H1 (cell line): ENCODE data around the gene C2. TPM values are rescaled to one million over a fixed set of nuclear protein-coding genes. Genes with fewer than 3 reads are reported as not detected.
A peak's percentile ranks its signal among the peaks of the same experiment; 100 is the strongest.

Source experiments
- CTBP2 ChIP-seq: IDR thresholded peaks from 2 replicates; pipeline ENCODE4 v1.7.0; 2011; ENCODE audit warnings: borderline replicate concordance, mild to moderate bottlenecking, moderate library complexity, mixed read lengths, low read length; ENCODE audit not compliant: insufficient read depth, insufficient read length
- FOSL1 ChIP-seq: IDR thresholded peaks from 2 replicates; pipeline ENCODE4 v1.6.1; 2011; ENCODE audit warnings: mild to moderate bottlenecking, low read depth, low read length, moderate library complexity; ENCODE audit not compliant: insufficient read depth
- JUN ChIP-seq: IDR thresholded peaks from 2 replicates; pipeline ENCODE4 v1.6.1; 2011; ENCODE audit warnings: low read depth, mild to moderate bottlenecking, improper control_type of control experiment, low read length
- KDM5A ChIP-seq: fragments of 200-600 bp; IDR thresholded peaks from 2 replicates; pipeline ENCODE4 v1.7.1; 2012; ENCODE audit warnings: mild to moderate bottlenecking, low read length, inconsistent platforms, mixed read lengths
- RAD21 ChIP-seq, 2 experiments: IDR thresholded peaks in 1 of 2; conservative IDR thresholded peaks in 1 of 2; 2 replicates each; pipeline ENCODE4 v1.6.1; 2011; ENCODE audit warnings: low read depth in 2 of 2, low read length in 2 of 2, improper control_type of control experiment in 1 of 2, inconsistent platforms in 1 of 2, mild to moderate bottlenecking in 1 of 2, moderate library complexity in 1 of 2
- RXRA ChIP-seq: IDR thresholded peaks from 2 replicates; pipeline ENCODE4 v1.6.1; 2011; ENCODE audit warnings: low read depth, mild to moderate bottlenecking, low read length, moderate library complexity; ENCODE audit not compliant: insufficient read depth
- YY1 ChIP-seq: IDR thresholded peaks from 2 replicates; pipeline ENCODE4 v1.6.1; 2011; ENCODE audit warnings: low read depth, mild to moderate bottlenecking, low read length
- polyA plus RNA-seq, 7 experiments: library from polyadenylated mRNA; depleted of rRNA in 3 of 7; stranded (reverse) in 5 of 7; unstranded in 2 of 7; fragments of >200 nt in 5 of 7; fragments of 200-250 nt in 2 of 7; gene quantifications; 1 replicate in 5 of 7; 2 replicates in 1 of 7; 4 replicates in 1 of 7; pipeline versions ENCODE4 v1.2.1 to v1.2.3, GENCODE V29; 2011 to 2013; ENCODE audit warnings: missing spikeins in 2 of 7, mixed read lengths in 2 of 7
- total RNA-seq: library from RNA; stranded (reverse); fragmentation: NEBNext Ultra II Directional; extraction: Animal tissue kit (Norgen Biotek cat#: 25700); gene quantifications from 2 replicates; pipeline ENCODE4 v1.2.1, GENCODE V29; 2021
- TF ChIP-seq, protein P1 (sequence below): fragments of 300-600 bp; sonication (generic); IDR thresholded peaks from 2 replicates; pipeline ENCODE4 v1.7.1; 2012; ENCODE audit warnings: low read length, moderate library complexity, mild to moderate bottlenecking, inconsistent platforms; ENCODE audit not compliant: insufficient replicate concordance
- TF ChIP-seq, protein P2 (sequence below): IDR thresholded peaks from 2 replicates; pipeline ENCODE4 v1.6.1; 2011; ENCODE audit warnings: low read depth, mild to moderate bottlenecking, low read length; ENCODE audit not compliant: insufficient read depth

The C2 gene
- total and polyA plus RNA-seq, 2 of the 8 experiments (the other 6 are each of a cell fraction or from before 2014, with no cell fraction given): 0.26 to 0.38 TPM

DNA sequence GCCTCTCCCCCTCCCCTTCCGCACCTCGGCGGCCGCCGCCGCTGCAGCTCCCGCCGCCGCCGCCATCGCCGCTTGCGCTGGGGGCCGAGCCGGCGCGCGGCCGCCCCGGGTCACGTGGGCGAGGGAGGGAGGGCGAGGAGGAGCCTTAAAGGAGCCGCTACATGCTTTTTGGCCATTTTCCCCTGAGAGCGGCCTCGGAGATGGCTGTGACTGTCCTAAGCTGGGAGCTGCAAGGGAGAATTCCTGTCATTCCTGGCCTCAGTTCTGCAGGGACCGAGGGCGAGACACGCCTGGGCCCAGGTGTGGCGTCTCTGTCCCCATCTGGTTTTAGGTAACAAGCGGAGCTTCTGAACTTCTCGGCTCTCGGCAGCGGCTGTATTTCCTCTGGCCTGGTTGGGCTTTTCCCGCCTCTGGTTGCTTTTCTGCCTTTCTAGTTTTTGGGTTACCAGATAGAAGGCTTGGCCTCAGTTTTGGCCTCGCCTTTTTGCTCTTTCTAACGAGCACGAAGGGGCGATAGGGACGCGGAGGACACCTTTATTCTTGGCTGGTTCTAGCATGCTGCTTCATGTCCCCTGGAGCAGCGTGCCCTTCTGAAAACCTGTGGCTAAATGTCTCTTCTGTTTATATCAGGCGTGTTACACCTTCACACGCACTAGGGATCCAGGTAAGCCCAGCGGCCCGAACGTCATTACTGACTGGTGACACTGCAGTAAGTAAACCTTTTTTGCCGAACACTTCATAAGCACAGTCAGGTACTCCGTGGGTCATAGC is 29.7 kb upstream of the C2 start, which contains the start of gene EHMT2 (continued):
- TF ChIP-seq, protein P1, sequence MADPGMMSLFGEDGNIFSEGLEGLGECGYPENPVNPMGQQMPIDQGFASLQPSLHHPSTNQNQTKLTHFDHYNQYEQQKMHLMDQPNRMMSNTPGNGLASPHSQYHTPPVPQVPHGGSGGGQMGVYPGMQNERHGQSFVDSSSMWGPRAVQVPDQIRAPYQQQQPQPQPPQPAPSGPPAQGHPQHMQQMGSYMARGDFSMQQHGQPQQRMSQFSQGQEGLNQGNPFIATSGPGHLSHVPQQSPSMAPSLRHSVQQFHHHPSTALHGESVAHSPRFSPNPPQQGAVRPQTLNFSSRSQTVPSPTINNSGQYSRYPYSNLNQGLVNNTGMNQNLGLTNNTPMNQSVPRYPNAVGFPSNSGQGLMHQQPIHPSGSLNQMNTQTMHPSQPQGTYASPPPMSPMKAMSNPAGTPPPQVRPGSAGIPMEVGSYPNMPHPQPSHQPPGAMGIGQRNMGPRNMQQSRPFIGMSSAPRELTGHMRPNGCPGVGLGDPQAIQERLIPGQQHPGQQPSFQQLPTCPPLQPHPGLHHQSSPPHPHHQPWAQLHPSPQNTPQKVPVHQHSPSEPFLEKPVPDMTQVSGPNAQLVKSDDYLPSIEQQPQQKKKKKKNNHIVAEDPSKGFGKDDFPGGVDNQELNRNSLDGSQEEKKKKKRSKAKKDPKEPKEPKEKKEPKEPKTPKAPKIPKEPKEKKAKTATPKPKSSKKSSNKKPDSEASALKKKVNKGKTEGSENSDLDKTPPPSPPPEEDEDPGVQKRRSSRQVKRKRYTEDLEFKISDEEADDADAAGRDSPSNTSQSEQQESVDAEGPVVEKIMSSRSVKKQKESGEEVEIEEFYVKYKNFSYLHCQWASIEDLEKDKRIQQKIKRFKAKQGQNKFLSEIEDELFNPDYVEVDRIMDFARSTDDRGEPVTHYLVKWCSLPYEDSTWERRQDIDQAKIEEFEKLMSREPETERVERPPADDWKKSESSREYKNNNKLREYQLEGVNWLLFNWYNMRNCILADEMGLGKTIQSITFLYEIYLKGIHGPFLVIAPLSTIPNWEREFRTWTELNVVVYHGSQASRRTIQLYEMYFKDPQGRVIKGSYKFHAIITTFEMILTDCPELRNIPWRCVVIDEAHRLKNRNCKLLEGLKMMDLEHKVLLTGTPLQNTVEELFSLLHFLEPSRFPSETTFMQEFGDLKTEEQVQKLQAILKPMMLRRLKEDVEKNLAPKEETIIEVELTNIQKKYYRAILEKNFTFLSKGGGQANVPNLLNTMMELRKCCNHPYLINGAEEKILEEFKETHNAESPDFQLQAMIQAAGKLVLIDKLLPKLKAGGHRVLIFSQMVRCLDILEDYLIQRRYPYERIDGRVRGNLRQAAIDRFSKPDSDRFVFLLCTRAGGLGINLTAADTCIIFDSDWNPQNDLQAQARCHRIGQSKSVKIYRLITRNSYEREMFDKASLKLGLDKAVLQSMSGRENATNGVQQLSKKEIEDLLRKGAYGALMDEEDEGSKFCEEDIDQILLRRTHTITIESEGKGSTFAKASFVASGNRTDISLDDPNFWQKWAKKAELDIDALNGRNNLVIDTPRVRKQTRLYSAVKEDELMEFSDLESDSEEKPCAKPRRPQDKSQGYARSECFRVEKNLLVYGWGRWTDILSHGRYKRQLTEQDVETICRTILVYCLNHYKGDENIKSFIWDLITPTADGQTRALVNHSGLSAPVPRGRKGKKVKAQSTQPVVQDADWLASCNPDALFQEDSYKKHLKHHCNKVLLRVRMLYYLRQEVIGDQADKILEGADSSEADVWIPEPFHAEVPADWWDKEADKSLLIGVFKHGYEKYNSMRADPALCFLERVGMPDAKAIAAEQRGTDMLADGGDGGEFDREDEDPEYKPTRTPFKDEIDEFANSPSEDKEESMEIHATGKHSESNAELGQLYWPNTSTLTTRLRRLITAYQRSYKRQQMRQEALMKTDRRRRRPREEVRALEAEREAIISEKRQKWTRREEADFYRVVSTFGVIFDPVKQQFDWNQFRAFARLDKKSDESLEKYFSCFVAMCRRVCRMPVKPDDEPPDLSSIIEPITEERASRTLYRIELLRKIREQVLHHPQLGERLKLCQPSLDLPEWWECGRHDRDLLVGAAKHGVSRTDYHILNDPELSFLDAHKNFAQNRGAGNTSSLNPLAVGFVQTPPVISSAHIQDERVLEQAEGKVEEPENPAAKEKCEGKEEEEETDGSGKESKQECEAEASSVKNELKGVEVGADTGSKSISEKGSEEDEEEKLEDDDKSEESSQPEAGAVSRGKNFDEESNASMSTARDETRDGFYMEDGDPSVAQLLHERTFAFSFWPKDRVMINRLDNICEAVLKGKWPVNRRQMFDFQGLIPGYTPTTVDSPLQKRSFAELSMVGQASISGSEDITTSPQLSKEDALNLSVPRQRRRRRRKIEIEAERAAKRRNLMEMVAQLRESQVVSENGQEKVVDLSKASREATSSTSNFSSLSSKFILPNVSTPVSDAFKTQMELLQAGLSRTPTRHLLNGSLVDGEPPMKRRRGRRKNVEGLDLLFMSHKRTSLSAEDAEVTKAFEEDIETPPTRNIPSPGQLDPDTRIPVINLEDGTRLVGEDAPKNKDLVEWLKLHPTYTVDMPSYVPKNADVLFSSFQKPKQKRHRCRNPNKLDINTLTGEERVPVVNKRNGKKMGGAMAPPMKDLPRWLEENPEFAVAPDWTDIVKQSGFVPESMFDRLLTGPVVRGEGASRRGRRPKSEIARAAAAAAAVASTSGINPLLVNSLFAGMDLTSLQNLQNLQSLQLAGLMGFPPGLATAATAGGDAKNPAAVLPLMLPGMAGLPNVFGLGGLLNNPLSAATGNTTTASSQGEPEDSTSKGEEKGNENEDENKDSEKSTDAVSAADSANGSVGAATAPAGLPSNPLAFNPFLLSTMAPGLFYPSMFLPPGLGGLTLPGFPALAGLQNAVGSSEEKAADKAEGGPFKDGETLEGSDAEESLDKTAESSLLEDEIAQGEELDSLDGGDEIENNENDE: no peak
- TF ChIP-seq JUN: no peak
- no peak for TF ChIP-seq RXRA
- TF ChIP-seq KDM5A: no peak
- no peak for TF ChIP-seq RAD21 (IDR thresholded peaks at IDR 0.05 in 1 of 2, conservative IDR thresholded peaks at IDR 0.05 in 1 of 2; ENCODE audit: low read depth in 2 of 2, low read length in 2 of 2)
- TF ChIP-seq, protein P2, sequence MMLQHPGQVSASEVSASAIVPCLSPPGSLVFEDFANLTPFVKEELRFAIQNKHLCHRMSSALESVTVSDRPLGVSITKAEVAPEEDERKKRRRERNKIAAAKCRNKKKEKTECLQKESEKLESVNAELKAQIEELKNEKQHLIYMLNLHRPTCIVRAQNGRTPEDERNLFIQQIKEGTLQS: peak; percentile 61; the same call in 1 of the 2 replicates
- TF ChIP-seq FOSL1: no peak
- TF ChIP-seq YY1: peak; percentile 74; the same call in 1 of the 2 replicates
- TF ChIP-seq CTBP2: no peak
